ENCODE measurements around the gene APOBEC3C.
"Not testable (repeated sequence)": the region's sequence is repeated elsewhere in the genome, so short reads cannot be mapped to it uniquely, and the experiment has no call there.

- TF ChIP-seq, protein P1, sequence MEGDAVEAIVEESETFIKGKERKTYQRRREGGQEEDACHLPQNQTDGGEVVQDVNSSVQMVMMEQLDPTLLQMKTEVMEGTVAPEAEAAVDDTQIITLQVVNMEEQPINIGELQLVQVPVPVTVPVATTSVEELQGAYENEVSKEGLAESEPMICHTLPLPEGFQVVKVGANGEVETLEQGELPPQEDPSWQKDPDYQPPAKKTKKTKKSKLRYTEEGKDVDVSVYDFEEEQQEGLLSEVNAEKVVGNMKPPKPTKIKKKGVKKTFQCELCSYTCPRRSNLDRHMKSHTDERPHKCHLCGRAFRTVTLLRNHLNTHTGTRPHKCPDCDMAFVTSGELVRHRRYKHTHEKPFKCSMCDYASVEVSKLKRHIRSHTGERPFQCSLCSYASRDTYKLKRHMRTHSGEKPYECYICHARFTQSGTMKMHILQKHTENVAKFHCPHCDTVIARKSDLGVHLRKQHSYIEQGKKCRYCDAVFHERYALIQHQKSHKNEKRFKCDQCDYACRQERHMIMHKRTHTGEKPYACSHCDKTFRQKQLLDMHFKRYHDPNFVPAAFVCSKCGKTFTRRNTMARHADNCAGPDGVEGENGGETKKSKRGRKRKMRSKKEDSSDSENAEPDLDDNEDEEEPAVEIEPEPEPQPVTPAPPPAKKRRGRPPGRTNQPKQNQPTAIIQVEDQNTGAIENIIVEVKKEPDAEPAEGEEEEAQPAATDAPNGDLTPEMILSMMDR (IDR thresholded peaks at IDR 0.05), result not testable (repeated sequence)
- TF ChIP-seq POLR2A (IDR thresholded peaks at IDR 0.05), result not testable (repeated sequence)
Measured at GRCh38 chr22:38977289-38977688, 36.8 kb upstream of the APOBEC3C start.
